Prostate gland (tissue), 2 donors: ENCODE results near the gene GSTM2.

Source experiments
- POLR2A ChIP-seq: fragments of 450-650 bp; IDR thresholded peaks from one replicate; pipeline ENCODE4 v1.6.1; 2016; ENCODE audit warnings: antibody characterized with exemption, mild to moderate bottlenecking
- POLR2AphosphoS5 ChIP-seq: sonication (generic); formaldehyde crosslinking; IDR thresholded peaks from one replicate; pipeline ENCODE4 v1.6.1; 2017; ENCODE audit warnings: antibody characterized with exemption
- TF ChIP-seq, protein P1 (sequence below), 4 experiments: fragments of 200-600 bp in 2 of 4; fragments of 450-650 bp in 2 of 4; sonication (generic) in 2 of 4; IDR thresholded peaks; 1 replicate in 3 of 4; 2 replicates in 1 of 4; pipeline ENCODE4 v1.5.1; 2016 to 2019; ENCODE audit warnings: antibody characterized with exemption in 4 of 4, mild to moderate bottlenecking in 2 of 4, moderate library complexity in 2 of 4

GRCh38 chr1:109653306-109653705, 14.6 kb upstream of the GSTM2 start:
- TF ChIP-seq, protein P1, sequence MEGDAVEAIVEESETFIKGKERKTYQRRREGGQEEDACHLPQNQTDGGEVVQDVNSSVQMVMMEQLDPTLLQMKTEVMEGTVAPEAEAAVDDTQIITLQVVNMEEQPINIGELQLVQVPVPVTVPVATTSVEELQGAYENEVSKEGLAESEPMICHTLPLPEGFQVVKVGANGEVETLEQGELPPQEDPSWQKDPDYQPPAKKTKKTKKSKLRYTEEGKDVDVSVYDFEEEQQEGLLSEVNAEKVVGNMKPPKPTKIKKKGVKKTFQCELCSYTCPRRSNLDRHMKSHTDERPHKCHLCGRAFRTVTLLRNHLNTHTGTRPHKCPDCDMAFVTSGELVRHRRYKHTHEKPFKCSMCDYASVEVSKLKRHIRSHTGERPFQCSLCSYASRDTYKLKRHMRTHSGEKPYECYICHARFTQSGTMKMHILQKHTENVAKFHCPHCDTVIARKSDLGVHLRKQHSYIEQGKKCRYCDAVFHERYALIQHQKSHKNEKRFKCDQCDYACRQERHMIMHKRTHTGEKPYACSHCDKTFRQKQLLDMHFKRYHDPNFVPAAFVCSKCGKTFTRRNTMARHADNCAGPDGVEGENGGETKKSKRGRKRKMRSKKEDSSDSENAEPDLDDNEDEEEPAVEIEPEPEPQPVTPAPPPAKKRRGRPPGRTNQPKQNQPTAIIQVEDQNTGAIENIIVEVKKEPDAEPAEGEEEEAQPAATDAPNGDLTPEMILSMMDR (IDR thresholded peaks at IDR 0.05): no peak
- TF ChIP-seq POLR2A (no peak), POLR2AphosphoS5 (no peak)
